ENCODE results near the gene CALML6.

CALML6 gene

GRCh38 chr1:1892079-1892762 is 22.8 kb upstream of the CALML6 start:
- DNase-seq (ENCODE audit: low spot score) = no peak

GRCh38 chr1:1892763-1893120 is 22.3 kb upstream of the CALML6 start:
- no peak for DNase-seq (ENCODE audit: low spot score)

GRCh38 chr1:1893291-1893985 is 21.6 kb upstream of the CALML6 start:
- DNase-seq (ENCODE audit: low spot score) = no peak

- DNase-seq (ENCODE audit: low spot score) = no peak
Observed at GRCh38 chr1:1893997-1894353, 21.1 kb upstream of the CALML6 start.

GRCh38 chr1:1894354-1895059 is 20.6 kb upstream of the CALML6 start:
- no peak for DNase-seq (ENCODE audit: low spot score)

- no peak for DNase-seq (ENCODE audit: low spot score)
Observed at GRCh38 chr1:1895060-1895418, 20.0 kb upstream of the CALML6 start.

GRCh38 chr1:1895456-1896336 is 19.4 kb upstream of the CALML6 start:
- DNase-seq (ENCODE audit: low spot score) = no peak

- DNase-seq (ENCODE audit: low spot score) = no peak
Observed at GRCh38 chr1:1898246-1898933, 16.7 kb upstream of the CALML6 start.

GRCh38 chr1:1899266-1899966 is 15.6 kb upstream of the CALML6 start:
- DNase-seq (ENCODE audit: low spot score) = peak; percentile 71

GRCh38 chr1:1899967-1900327 is 15.1 kb upstream of the CALML6 start:
- DNase-seq (ENCODE audit: low spot score) = no peak

GRCh38 chr1:1900883-1901640 is 14.0 kb upstream of the CALML6 start:
- no peak for DNase-seq (ENCODE audit: low spot score)

GRCh38 chr1:1901641-1902294 is 13.3 kb upstream of the CALML6 start:
- no peak for DNase-seq (ENCODE audit: low spot score)

GRCh38 chr1:1903224-1903623 is 11.8 kb upstream of the CALML6 start:
- no peak for DNase-seq (ENCODE audit: low spot score)

GRCh38 chr1:1906185-1907097 is 8.6 kb upstream of the CALML6 start:
- DNase-seq (ENCODE audit: low spot score) = peak; percentile 90

GRCh38 chr1:1907098-1907736 is 7.8 kb upstream of the CALML6 start:
- no peak for DNase-seq (ENCODE audit: low spot score)

GRCh38 chr1:1908506-1908791 is 6.6 kb upstream of the CALML6 start:
- peak; percentile 38 for DNase-seq (ENCODE audit: low spot score)

- DNase-seq (ENCODE audit: low spot score) = no peak
Observed at GRCh38 chr1:1910033-1910465, 5.0 kb upstream of the CALML6 start.

- no peak for DNase-seq (ENCODE audit: low spot score)
Observed at GRCh38 chr1:1910651-1911331, 4.3 kb upstream of the CALML6 start.
